Measurements from ENCODE around the gene CDC73.

- TF ChIP-seq POLR2A (IDR thresholded peaks at IDR 0.05; ENCODE audit: low read length) (no peak), GATA1 (IDR thresholded peaks at IDR 0.05; ENCODE audit: low read depth, low read length) (no peak)
Observed at GRCh38 chr1:193301746-193302145, 179.9 kb downstream of the CDC73 start.

Measured in erythroblast (primary cell).